IMR-90 (cell line): Measurements from ENCODE around the gene HOXC10. TPM values are rescaled to one million over a fixed set of nuclear protein-coding genes. Genes with fewer than 3 reads are reported as not detected.

Experiments used
- ATAC-seq: fragments of 200-7000 bp; cut with Tn5 transposase; 2 replicates; pipeline ENCODE4 v1.9.1; 2020; ENCODE audit warnings: low read depth, mild to moderate bottlenecking, moderate library complexity
- BruUV-seq: library from RNA; stranded (reverse); fragments of 400-500 nt; replicated peaks from 2 replicates; lab custom pipeline; 2021; lab: Mats Ljungman, UMichigan
- CTCF ChIA-PET: fragments of 300-600 bp; formaldehyde crosslinking; extraction: SDS; loops from one replicate; lab custom pipeline; 2021; ENCODE audit warnings: antibody characterized with exemption; lab: Yijun Ruan, JAX
- POLR2A ChIA-PET: fragments of 300-600 bp; sonication (Branson Sonifier 250); formaldehyde crosslinking; loops from one replicate; lab custom pipeline; 2022; ENCODE audit warnings: antibody characterized with exemption; ENCODE audit not compliant: unreplicated experiment; lab: Charles Lee
- DNase-seq: peaks from one replicate; pipeline ENCODE4 v3.0.0; 2013
- H2AFZ ChIP-seq: replicated peaks from 2 replicates; pipeline ENCODE3; 2013; ENCODE audit warnings: low read length, mild to moderate bottlenecking; ENCODE audit not compliant: poor library complexity
- H2AK5ac ChIP-seq: 2 replicates; pipeline ENCODE4 v1.6.1; 2013; ENCODE audit warnings: low read depth, low read length, inconsistent platforms
- H2AK9ac ChIP-seq: replicated peaks from 2 replicates; pipeline ENCODE3; 2013; ENCODE audit warnings: mild to moderate bottlenecking, low read depth, low read length, moderate library complexity; ENCODE audit not compliant: poor library complexity
- H2BK120ac ChIP-seq: 2 replicates; pipeline ENCODE4 v1.6.1; 2013; ENCODE audit warnings: low read depth, low read length, inconsistent platforms
- H2BK15ac ChIP-seq: 3 replicates; pipeline ENCODE4 v1.6.1; 2013; ENCODE audit warnings: low read depth, low read length, inconsistent platforms
- H2BK20ac ChIP-seq: 2 replicates; pipeline ENCODE4 v1.6.1; 2013; ENCODE audit warnings: low read depth, mild to moderate bottlenecking, inconsistent platforms, low read length, moderate library complexity
- H2BK5ac ChIP-seq: 2 replicates; pipeline ENCODE4 v1.6.1; 2013; ENCODE audit warnings: mild to moderate bottlenecking, low read depth, low read length, inconsistent platforms; ENCODE audit not compliant: poor library complexity, severe bottlenecking
- H3K14ac ChIP-seq: replicated peaks from 2 replicates; pipeline ENCODE4 v1.6.1; 2013; ENCODE audit warnings: low read depth, low read length, inconsistent platforms
- H3K18ac ChIP-seq: 2 replicates; pipeline ENCODE4 v1.6.1; 2013; ENCODE audit warnings: low read depth, low read length, control low read depth
- H3K23ac ChIP-seq: 2 replicates; pipeline ENCODE4 v1.6.1; 2013; ENCODE audit warnings: low read depth, low read length, inconsistent platforms
- H3K27ac ChIP-seq: 2 replicates; pipeline ENCODE4 v1.5.1; 2013; ENCODE audit warnings: mild to moderate bottlenecking, control low read depth, low read length; ENCODE audit not compliant: insufficient read depth
- H3K27me3 ChIP-seq: 2 replicates; pipeline ENCODE4 v1.6.1; 2013; ENCODE audit warnings: low read length; ENCODE audit not compliant: control insufficient read depth, insufficient read depth
- H3K36me3 ChIP-seq: 2 replicates; pipeline ENCODE4 v1.6.1; 2013; ENCODE audit warnings: low read length, mixed read lengths; ENCODE audit not compliant: control insufficient read depth, insufficient read depth
- H3K4ac ChIP-seq: 2 replicates; pipeline ENCODE4 v1.6.1; 2013; ENCODE audit warnings: low read depth, low read length, inconsistent platforms
- H3K4me1 ChIP-seq: 2 replicates; pipeline ENCODE4 v1.6.1; 2013; ENCODE audit warnings: low read length, mixed read lengths; ENCODE audit not compliant: control insufficient read depth, insufficient read depth
- H3K4me2 ChIP-seq: 2 replicates; pipeline ENCODE4 v1.6.1; 2013; ENCODE audit warnings: low read depth, mild to moderate bottlenecking, control low read depth, low read length, moderate library complexity
- H3K4me3 ChIP-seq: 2 replicates; pipeline ENCODE4 v1.5.1; 2013; ENCODE audit warnings: low read depth, mild to moderate bottlenecking, control low read depth, low read length, moderate library complexity; ENCODE audit not compliant: insufficient read depth
- H3K56ac ChIP-seq: 2 replicates; pipeline ENCODE4 v1.6.1; 2013; ENCODE audit warnings: low read length, inconsistent platforms; ENCODE audit not compliant: insufficient read depth; ENCODE audit errors: extremely low read depth
- H3K79me1 ChIP-seq, 2 experiments: 2 replicates each; pipeline ENCODE4 v1.6.1; 2013; ENCODE audit warnings: low read length in 2 of 2, inconsistent platforms in 1 of 2, low read depth in 1 of 2
- H3K9ac ChIP-seq: 2 replicates; pipeline ENCODE4 v1.6.1; 2013; ENCODE audit warnings: low read depth, low read length, control low read depth
- H3K9me1 ChIP-seq: 2 replicates; pipeline ENCODE4 v1.6.1; 2013; ENCODE audit warnings: low read length, inconsistent platforms; ENCODE audit not compliant: insufficient read depth
- H3K9me3 ChIP-seq: 2 replicates; pipeline ENCODE4 v1.6.1; 2013; ENCODE audit warnings: low read length; ENCODE audit not compliant: control insufficient read depth, insufficient read depth
- H4K20me1 ChIP-seq: 2 replicates; pipeline ENCODE4 v1.6.1; 2013; ENCODE audit warnings: low read length, inconsistent platforms; ENCODE audit not compliant: insufficient read depth
- H4K5ac ChIP-seq: 2 replicates; pipeline ENCODE4 v1.6.1; 2013; ENCODE audit warnings: mild to moderate bottlenecking, low read depth, low read length, control low read depth
- H4K8ac ChIP-seq, 2 experiments: 2 replicates each; pipeline ENCODE4 v1.6.1; 2013; ENCODE audit warnings: low read depth in 2 of 2, low read length in 2 of 2, control low read depth in 1 of 2, inconsistent platforms in 1 of 2
- H4K91ac ChIP-seq: 2 replicates; pipeline ENCODE4 v1.6.1; 2013; ENCODE audit warnings: low read depth, low read length, inconsistent platforms; ENCODE audit not compliant: insufficient read depth
- MAZ ChIP-seq: IDR thresholded peaks from 2 replicates; pipeline ENCODE4 v1.6.1; 2012; ENCODE audit warnings: low read depth, mild to moderate bottlenecking, low read length, improper control_type of control experiment, moderate library complexity, borderline replicate concordance
- WGBS, 2 experiments: methylation state at CpG; one replicate each; pipeline versions ENCODE4 v1.1.5 to v1.1.7; 2013; ENCODE audit warnings: missing lambda C conversion rate in 2 of 2; ENCODE audit not compliant: insufficient read length in 1 of 2; ENCODE audit errors: extremely low coverage in 2 of 2; 5-methylcytosine and 5-hydroxymethylcytosine counted together
- dilution Hi-C: fragments of 300-500 bp; cut with HindIII; formaldehyde crosslinking; loops from one replicate; pipeline ENCODE4 v1.14.3; 2018; ENCODE audit warnings: low sequenced_read_pairs; ENCODE audit not compliant: unreplicated experiment
- in situ Hi-C: fragments of 300-500 bp; cut with MboI; formaldehyde crosslinking; loops from 3 replicates; pipeline ENCODE4 v1.14.3; 2019; ENCODE audit warnings: low sequenced_read_pairs, inconsistent platforms, mixed read lengths
- intact Hi-C: fragments of 100-400 bp; cut with micrococcal nuclease; formaldehyde crosslinking; loops from 2 replicates; pipeline ENCODE4 v1.10.0; 2022
- polyA plus RNA-seq, 3 experiments: library from polyadenylated mRNA; depleted of rRNA; stranded (reverse); fragments of >200 nt; gene quantifications; 2 replicates each; pipeline ENCODE4 v1.2.3, GENCODE V29; 2012; ENCODE audit warnings: low replicate concordance in 1 of 3
- total RNA-seq: library from RNA; depleted of rRNA; stranded (reverse); fragments of >200 nt; gene quantifications from 2 replicates; pipeline ENCODE4 v1.2.3, GENCODE V29; 2012
- TF ChIP-seq, protein P1 (sequence below): fragments of 150-350 bp; IDR thresholded peaks from 2 replicates; pipeline ENCODE4 v1.6.1; 2017; ENCODE audit warnings: mild to moderate bottlenecking, antibody characterized with exemption, low read length, low read depth
- TF ChIP-seq, protein P2 (sequence below): fragments of 150-350 bp; IDR thresholded peaks from 2 replicates; pipeline ENCODE4 v1.6.1; 2016; ENCODE audit warnings: low read depth, mild to moderate bottlenecking, low read length, moderate library complexity, borderline replicate concordance

The HOXC10 gene
- total and polyA plus RNA-seq, 2 of the 4 experiments (the other 2 are of a cell fraction): 0.15 TPM; not detected in 1

DNA sequence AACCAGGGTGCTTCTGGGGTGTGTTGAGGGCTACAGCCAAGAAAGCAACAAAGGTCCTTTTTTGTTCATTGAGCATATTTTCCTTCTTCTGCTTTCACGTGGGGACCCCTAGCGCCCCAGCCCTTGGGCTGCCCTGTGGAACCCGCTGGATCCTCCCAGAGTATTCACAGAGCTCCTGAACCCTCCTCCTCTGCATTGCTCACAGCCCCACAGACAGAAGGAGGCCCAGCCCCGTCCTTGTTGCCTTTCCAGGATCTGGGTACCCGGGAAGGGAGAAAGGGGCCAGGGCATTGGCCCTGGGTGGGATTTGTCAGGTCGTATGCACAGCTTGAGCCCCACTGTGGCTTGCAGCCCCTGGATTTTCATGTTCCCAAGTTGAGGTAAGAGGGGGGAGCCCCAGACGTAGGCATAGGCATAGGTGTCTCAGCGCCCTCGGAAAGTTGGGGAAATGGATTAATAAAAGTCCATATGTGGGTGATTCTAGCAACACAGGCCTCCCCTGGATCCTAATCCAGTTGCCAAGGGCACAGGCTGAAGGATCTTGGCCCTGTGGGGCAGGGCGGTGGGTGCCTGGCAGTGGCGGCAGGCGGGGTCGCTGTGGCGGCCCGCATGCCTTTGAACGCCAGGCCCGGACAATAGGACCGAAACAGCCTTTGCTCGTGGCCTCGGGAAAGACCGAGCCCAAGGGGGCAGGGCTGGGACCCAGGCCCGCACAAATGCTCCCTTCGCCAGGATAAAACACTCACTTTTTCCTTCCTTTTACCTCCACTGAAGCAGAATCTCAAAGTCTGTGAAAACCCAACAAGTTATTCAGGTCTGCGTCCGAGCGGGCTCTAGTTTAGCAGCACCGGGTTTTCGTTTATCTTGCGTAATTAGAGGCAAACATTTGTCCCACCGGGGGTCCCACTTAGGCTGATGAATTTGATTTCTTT lies 3.0 kb upstream of the HOXC10 start (continued):
- TF ChIP-seq MAZ: no peak

DNA sequence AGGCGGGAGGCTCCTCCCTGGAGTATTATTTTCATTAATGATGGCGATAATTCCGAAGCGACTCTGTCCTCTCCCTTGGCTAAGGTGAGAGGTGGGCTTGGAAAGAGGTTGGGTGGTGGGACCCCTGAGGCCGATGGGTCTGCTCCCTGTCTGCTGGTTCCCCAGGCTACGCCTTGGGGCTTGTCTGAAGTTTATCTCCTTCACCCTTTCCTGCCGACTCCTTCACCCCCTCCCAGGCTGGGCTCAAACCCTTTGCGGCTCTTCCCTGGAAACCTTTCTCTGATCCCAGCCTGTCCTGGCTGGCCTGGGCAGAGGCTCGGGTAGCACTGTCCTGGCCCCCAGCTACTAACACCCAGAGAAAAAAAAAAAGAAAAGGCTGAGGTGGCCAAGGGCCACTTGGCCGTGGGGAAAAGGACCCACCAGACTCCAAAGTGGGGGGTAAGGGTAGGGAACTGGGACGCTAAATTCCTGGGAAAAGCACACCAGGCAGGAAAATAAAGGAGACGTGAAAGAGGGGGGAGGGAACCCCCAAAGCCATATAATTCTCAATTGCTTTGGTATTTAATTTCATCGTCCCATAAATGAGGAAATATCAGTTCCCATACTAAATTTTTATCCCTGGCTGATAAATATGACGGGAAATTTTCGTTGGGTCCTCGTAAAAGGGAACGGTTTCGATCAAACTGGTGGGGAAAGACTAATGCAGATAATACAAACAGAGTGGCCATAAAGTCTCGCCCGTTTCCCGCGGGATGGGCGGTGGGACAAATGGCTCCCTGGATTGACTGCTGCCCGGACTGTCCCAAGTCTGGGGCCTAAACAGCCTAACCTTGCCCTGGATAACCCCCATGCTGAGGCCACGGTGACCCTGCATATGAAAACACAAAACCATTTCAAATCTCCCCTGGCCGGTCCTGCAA lies 2.0 kb upstream of the HOXC10 start:
- H4K20me1 ChIP-seq: no peaks in the 10 kb centered on the region
- H2BK5ac ChIP-seq: no peak overlapping the region
- ChIA-PET POLR2A (no interaction called here), CTCF (no interaction called here)
- no peaks in the 10 kb centered on the region for H3K79me1 ChIP-seq
- ATAC-seq: no peak
- H3K4me1 ChIP-seq: no peaks in the 10 kb centered on the region
- BruUV-seq: no TSS peak
- intact Hi-C loops (no loop called here), dilution Hi-C loops (no loop called here), in situ Hi-C loops (no loop called here)
- no peak overlapping the region for H2BK20ac ChIP-seq
- no peak overlapping the region for H3K4me2 ChIP-seq
- H3K36me3 ChIP-seq: no peaks in the 10 kb centered on the region
- no peak overlapping the region for H3K56ac ChIP-seq
- peaks cover 94% of the 10 kb centered on the region for H3K27me3 ChIP-seq
- H2BK15ac ChIP-seq: no peak overlapping the region
- H3K4me3 ChIP-seq: no peak overlapping the region
- no peak overlapping the region for H3K4ac ChIP-seq
- H2AK9ac ChIP-seq: no peak overlapping the region
- no peak overlapping the region for H3K18ac ChIP-seq
- no peak overlapping the region for H3K9ac ChIP-seq
- H2BK120ac ChIP-seq: no peak overlapping the region
- H3K9me1 ChIP-seq: no peaks in the 10 kb centered on the region
- H4K5ac ChIP-seq: no peak overlapping the region
- peaks cover 6% of the 10 kb centered on the region for H3K9me3 ChIP-seq
- H2AFZ ChIP-seq: no peak overlapping the region
- no peak overlapping the region for H3K23ac ChIP-seq
- no peak overlapping the region for H2AK5ac ChIP-seq
- no peak overlapping the region for H4K8ac ChIP-seq
- WGBS, 2 experiments: 0% methylated on average over 3 of the region's 26 CpGs; no CpG with 5 or more reads in 1 of the 2 experiments
- no peak overlapping the region for H3K27ac ChIP-seq
- DNase-seq: no peak
- no peak overlapping the region for H3K14ac ChIP-seq
- H4K91ac ChIP-seq: no peak overlapping the region
- TF ChIP-seq, protein P1, sequence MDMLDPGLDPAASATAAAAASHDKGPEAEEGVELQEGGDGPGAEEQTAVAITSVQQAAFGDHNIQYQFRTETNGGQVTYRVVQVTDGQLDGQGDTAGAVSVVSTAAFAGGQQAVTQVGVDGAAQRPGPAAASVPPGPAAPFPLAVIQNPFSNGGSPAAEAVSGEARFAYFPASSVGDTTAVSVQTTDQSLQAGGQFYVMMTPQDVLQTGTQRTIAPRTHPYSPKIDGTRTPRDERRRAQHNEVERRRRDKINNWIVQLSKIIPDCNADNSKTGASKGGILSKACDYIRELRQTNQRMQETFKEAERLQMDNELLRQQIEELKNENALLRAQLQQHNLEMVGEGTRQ: no peak
- TF ChIP-seq, protein P2, sequence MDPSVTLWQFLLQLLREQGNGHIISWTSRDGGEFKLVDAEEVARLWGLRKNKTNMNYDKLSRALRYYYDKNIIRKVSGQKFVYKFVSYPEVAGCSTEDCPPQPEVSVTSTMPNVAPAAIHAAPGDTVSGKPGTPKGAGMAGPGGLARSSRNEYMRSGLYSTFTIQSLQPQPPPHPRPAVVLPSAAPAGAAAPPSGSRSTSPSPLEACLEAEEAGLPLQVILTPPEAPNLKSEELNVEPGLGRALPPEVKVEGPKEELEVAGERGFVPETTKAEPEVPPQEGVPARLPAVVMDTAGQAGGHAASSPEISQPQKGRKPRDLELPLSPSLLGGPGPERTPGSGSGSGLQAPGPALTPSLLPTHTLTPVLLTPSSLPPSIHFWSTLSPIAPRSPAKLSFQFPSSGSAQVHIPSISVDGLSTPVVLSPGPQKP: no peak
